HG02840 (cell line): ENCODE data around the gene SPTBN4.
A peak's percentile ranks its signal among the peaks of the same experiment; 100 is the strongest.
"Not testable (repeated sequence)": the region's sequence is repeated elsewhere in the genome, so short reads cannot be mapped to it uniquely, and the experiment has no call there.

Experiments
- ATAC-seq: cut with Tn5 transposase; IDR thresholded peaks from one replicate; pipeline ENCODE4 v1.9.1; 2021; ENCODE audit warnings: mild to moderate bottlenecking, moderate library complexity, moderate number of reproducible peaks; ENCODE audit not compliant: unreplicated experiment, low FRiP score

Gene SPTBN4

DNA sequence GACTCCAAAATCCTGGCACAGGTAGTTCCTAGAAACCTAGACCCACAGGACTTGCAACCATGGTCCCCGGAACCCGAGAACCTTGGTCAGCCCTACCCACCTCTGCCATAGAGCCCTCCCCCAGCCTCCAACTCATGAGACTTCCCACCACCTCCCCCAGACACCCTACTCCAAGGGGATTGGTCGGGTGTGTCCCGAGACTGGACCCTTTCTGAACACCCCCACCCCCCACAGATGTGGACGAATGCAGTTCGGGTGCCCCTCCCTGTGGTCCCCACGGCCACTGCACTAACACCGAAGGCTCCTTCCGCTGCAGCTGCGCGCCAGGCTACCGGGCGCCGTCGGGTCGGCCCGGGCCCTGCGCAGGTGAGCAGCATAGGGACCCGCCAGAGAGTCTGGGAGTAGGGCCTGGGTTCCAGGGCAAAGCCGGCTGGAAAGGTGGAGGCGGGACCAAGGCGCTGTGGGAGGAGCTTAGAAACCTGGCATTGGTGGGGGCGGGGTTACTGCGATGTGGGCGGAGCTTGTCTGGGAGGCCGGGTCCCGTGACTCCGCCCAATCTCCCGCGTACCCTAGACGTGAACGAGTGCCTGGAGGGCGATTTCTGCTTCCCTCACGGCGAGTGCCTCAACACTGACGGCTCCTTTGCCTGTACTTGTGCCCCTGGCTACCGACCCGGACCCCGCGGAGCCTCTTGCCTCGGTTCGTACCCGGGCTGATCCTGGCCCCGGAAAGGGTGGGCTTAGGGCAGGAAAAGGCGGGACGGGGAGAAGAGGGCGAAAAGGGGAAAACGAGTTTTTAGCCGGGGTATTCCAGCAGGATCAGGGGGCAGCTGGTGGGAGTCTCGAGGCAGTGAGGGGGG lies 146.3 kb downstream of the SPTBN4 start:
- ATAC-seq: no peak

DNA sequence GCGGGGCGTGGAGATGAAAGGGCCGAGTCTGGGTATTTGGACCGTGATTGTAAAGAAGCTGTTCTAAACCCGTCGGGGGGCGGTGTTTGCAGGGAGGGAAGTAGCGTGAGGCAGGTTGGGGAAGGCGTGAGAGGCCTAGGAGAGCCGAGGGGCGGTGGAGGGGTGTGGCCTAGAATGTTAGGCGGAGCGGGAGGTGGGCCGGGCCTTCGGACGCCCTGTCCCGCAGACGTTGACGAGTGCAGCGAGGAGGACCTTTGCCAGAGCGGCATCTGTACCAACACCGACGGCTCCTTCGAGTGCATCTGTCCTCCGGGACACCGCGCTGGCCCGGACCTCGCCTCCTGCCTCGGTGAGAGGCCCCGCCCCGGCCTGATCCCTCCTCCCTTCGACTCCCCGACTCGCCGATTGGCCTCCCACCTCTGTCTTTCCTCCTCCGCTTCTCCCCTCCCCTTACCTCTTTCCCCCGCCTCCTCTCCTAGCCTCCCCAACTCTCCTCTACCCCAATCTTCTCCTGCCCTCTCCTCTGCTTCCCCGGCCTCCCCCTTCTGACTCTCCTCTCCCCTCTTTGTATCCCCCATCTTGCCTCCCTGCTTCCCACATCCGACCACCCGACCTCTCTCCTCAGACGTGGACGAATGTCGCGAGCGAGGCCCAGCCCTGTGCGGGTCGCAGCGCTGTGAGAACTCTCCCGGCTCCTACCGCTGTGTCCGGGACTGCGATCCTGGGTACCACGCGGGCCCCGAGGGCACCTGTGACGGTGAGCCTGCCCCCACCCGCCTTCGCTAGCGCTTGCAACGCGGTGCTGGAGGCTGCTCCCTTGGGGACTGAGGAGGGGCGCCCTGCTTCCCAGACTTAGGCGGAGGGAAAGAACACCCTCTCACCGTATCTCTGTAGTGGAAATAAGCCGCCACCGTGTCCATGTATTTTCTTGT lies 147.2 kb downstream of the SPTBN4 start:
- peak; percentile 45 for ATAC-seq

DNA sequence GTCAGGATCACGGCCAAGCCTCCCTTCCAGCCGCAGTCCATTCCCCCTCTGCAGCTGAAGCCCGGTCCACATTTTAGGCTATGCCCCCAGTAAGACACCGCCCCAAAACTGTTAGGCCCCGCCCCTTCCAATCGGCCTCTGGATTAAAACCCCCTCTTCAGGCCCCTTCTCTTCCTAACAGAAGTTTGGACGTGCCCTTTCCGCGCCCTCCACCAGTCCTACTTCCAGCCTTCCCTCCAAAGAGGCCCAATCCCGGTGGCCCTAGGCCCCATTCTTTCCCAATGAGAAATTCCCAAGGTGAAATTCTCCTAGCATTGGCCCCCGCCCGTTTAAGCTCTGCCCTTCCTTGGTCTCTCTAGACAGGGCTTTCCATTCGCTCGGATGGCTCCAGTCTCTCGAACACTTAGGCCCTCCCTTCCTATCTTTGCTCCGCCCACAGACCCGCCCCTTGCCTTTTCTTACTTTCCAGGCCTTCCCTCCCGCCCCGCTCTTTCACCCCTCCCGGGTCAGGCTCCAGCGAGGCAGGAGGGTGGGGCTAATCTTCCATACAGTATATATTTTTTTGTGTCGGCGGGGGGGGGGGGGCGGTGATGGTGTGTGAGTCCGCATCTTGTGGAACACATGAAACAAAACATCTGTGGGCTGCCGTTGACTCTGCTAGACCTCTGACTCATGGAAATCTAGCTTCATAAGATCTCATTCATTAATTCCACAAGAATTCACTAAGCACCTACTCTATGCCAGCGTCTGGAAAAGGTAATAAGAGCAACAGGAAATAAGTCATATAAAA lies 148.0 kb downstream of the SPTBN4 start:
- ATAC-seq: no peak

DNA sequence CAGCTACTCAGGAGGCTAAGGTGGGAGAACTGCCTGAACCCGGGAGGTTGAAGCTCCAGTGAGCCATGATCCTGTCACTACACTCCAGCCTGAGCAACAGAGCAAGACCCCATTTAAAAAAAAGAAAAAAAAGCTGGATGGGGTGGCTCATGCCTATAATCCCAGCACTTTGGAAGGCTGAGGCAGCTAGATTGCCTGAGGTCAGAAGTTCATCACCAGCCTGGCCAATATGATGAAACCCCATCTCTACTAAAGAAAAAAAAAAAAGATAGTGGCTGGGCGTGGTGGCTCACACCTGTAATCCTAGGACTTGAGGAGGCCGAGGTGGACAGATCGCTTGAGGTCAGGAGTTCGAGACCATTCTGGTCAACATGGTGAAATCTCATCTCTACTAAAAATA lies 149.4 kb downstream of the SPTBN4 start:
- ATAC-seq: no peak

DNA sequence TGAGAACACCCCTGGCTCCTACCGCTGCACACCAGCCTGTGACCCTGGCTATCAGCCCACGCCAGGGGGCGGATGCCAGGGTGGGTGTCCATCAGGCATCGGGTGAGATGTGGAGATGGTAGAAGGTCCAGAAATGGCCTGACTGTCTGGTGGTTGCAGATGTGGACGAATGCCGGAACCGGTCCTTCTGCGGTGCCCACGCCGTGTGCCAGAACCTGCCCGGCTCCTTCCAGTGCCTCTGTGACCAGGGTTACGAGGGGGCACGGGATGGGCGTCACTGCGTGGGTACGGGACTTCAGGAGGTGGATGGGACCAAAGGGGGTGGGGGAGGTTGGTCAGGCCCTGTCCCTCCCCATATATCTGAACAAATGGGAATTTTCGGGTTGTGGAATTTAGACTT lies 150.1 kb downstream of the SPTBN4 start:
- ATAC-seq: no peak

DNA sequence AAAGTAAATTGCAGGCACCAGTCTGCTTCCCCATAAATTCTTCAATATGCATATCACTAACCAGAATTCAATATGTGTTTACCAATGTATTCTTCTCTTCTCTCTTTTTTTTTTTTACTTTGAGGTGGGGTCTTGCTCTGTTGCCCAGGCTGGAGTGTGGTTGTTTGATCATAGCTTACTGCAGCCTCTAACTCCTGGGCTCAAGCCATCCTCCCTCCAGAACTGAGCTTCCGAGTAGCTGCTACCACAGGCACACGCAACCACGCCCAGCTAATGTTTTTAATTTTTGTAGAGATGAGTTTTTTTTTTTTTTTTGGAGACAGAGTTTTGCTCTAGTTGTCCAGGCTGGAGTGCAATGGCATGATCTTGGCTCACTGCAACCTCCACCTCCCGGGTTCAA lies 151.2 kb downstream of the SPTBN4 start:
- ATAC-seq: no peak

DNA sequence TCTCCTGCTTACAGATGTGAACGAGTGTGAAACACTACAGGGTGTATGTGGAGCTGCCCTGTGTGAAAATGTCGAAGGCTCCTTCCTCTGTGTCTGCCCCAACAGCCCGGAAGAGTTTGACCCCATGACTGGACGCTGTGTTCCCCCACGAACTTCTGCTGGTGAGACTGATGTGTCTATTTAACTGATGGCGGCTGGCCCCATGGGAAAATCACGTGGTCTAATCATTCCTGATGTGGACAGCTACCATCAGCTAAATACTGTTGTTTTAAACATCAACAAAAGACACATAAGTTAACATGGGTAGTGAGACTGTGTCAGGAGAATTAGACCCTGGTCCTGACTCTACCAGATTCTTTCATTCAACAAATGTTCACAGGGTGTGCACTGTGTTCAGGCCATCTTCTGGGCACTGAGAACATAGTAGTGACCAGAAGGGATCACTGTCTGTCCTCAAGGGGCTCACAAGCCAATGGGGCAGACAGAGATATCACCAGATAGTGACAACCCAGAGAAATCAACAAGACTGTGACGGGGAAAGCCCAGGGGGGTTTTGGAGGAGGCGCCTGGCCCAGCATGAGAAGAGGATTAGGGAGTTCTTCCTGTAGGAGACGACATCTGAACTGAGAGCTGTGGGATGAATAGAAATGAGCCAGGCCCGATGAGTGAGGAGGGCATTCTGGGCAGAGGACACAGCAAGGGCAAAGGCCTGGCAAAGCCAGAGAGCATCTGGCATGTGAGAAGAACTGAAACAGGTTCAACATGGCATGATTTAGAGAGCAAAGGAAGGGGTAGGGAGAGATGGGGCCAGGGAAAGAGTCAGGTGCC lies 152.7 kb downstream of the SPTBN4 start:
- ATAC-seq: no peak

DNA sequence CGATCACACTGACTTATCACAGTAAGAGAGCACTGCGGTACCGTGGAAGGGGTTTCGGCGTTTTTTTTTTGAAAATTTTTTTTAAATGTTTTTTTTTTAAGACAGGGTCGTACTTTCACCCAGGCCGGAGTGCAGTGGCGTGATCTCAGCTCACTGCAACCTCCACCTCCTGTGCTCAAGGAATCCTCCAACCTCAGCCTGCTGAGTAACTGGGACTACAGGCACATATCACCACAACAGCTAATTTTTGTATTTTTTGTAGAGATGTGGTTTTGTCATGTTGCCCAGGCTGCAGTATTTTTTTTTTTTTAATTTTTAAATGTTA lies 153.3 kb downstream of the SPTBN4 start:
- no peak for ATAC-seq

DNA sequence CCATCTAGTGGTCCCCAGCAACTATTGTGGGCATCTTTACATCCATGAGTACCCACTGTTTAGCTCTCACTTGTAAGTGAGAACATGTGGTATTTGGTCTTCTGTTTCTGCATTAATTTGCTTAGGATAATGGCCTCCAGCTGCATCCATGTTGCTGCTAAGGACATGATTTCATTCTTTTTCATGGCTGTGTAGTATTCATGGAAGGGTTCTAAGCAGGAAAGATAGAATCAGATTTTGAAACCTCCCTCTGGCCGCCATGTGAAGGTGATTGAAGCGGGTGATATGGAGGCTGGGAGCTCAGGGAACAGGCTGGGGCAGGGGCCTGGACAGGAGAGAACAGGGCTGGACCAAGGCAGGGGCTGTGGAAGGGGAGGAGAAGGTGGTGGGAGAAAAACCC lies 154.5 kb downstream of the SPTBN4 start:
- no peak for ATAC-seq

DNA sequence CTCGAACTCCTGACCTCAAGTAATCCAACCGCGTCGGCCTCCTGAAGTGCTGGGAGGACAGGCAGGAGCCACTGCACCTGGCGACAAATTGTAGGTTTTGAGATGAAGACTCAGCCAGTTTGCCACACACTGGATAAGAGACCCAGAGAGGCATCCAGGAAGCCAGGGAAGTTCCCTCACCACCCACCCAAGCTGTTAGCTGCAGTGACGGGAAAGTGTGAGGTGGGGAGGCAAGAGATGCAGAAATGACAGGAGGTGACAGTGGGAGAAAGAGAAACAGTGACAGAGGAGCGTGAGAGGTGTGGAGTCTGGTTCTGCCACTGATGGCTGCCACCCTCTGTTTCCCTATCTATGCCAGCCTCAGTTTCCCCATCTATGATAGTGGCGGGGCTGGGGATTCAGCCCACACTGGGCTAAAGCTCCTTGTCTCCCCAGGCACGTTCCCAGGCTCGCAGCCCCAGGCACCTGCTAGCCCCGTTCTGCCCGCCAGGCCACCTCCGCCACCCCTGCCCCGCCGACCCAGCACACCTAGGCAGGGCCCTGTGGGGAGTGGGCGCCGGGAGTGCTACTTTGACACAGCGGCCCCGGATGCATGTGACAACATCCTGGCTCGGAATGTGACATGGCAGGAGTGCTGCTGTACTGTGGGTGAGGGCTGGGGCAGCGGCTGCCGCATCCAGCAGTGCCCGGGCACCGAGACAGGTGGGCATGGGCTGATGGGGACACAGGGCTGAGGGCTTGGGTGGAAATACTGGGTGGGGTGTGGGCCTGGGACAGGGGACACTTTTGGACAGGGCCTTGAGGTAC lies 155.4 kb downstream of the SPTBN4 start:
- ATAC-seq: no peak

DNA sequence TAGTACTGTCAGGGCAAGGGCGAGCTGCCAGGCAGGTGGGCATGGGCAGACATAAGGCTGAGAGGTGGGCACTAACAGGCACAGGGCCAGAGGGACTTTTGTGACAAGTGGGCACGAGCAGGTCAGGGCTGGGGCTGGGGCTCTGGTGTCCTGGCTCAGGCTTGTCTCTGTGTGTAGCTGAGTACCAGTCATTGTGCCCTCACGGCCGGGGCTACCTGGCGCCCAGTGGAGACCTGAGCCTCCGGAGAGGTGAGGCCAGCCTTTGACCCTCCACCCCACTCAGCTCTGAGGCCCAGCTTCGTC lies 155.9 kb downstream of the SPTBN4 start:
- no peak for ATAC-seq

DNA sequence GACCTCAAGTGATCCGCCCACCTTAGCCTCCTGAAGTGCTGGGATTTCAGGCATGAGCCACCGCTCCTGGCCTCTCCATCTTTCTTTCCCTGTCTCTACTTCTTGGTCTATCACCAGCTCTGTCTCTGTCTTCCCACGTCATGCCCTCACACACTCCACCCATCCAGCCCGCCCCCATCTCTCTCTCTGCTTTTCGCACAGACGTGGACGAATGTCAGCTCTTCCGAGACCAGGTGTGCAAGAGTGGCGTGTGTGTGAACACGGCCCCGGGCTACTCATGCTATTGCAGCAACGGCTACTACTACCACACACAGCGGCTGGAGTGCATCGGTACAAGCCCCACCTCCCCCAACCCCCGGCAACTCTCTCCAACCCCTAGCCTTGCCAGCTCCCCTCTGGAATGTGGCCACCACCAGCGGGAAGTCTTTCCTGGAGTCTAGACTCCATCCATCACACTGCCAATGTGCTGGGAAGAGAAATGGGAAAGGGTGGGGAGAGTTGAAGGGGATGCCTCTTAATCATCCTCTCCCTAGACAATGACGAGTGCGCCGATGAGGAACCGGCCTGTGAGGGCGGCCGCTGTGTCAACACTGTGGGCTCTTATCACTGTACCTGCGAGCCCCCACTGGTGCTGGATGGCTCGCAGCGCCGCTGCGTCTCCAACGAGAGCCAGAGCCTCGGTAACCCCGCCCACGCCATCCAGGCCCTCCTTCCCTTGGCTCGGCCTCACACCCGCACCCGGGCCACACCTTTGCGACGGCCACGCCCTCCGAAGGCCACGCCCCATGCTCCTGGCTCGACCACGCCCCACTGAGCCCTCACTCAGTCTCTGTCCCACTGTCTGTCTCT lies 156.8 kb downstream of the SPTBN4 start:
- ATAC-seq: no peak

DNA sequence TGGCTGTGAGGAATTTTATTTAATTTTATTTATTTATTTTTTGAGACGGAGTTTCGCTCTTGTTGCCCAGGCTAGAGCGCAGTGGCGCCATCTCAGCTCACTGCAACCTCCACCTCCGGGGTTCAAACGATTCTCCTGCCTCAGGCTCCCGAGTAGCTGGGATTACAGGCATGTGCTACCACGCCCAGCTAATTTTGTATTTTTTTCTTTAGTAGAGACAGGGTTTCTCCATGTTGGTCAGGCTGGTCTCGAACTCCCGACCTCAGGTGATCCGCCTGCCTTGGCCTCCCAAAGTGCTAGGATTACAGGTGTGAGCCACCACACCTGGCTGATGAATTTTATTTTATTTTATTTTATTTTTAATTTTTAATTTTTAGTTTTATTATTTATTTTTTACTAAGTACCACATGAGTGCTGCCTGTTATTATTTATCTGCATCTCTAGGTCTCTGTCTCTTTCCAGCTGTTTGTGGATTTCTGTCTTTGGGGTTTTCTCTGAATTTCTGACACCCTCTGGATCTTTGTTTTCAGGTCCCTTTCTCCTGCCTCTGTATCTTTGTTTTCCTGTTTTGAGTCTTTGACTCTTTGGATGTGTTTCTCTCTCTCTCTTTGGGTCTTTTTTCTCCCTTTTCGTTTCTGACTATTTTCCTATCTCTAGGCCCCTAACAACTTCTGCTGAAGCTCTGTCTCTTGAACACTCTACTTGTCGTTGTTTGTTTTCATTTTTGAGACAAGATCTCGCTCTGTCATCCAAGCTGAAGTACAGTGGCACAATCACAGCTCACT lies 157.8 kb downstream of the SPTBN4 start:
- not testable (repeated sequence) for ATAC-seq

DNA sequence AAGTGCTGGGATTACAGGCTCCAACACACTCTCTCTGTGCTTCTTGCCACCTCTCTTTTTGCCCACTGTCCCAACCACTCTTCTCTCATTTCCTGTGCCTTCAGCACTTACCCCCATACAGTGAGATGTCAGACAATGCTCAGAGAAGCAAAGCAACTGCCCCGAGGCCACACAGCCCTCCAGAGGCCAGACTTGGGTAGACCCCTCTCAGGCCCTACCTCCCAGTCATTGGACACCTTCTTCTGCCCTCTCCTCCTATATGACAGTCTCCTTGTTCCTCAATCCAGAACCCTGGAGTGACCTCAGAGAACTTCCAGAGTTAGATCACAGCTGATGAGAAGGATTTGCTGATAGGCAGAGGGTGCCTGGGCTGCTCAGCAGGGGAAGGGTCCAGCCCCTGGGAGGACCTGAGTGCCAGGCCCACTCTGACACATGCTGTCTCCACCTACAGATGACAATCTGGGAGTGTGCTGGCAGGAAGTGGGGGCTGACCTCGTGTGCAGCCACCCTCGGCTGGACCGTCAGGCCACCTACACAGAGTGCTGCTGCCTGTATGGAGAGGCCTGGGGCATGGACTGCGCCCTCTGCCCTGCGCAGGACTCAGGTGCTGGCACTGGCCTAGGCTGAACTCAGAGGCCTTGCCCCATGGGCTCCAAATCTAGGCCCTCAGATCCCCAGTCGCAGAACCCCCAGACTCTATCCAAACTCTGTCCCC lies 158.8 kb downstream of the SPTBN4 start:
- ATAC-seq: no peak
